Activated CD4-positive, alpha-beta memory T cell treated with anti-CD3 and anti-CD28 coated beads, Interleukin-2, amount 10 ng/mL, durations not matched to agents 7 days and 5 days (primary cell): ENCODE results near the gene ATRAID. TPM values are rescaled to one million over a fixed set of nuclear protein-coding genes. Genes with fewer than 3 reads are reported as not detected.

Experiments
- CTCF ChIA-PET: fragments of 350-600 bp; sonication (Branson Sonifier 250); formaldehyde crosslinking; loops from one replicate; lab custom pipeline; 2021; ENCODE audit warnings: antibody characterized with exemption, inconsistent platforms; lab: Charles Lee
- POLR2A ChIA-PET: fragments of 350-600 bp; sonication (Branson Sonifier 250); formaldehyde crosslinking; loops from one replicate; lab custom pipeline; 2021; ENCODE audit warnings: antibody characterized with exemption; lab: Charles Lee
- DNase-seq: peaks from one replicate; pipeline ENCODE4 v3.0.0-alpha.2; 2020
- H3K27ac Mint-ChIP-seq: one replicate; pipeline ENCODE4 v1.8.0; 2021; ENCODE audit warnings: mild to moderate bottlenecking, mixed read lengths
- H3K27me3 Mint-ChIP-seq: one replicate; pipeline ENCODE4 v1.8.0; 2021; ENCODE audit warnings: mixed read lengths
- H3K36me3 Mint-ChIP-seq: one replicate; pipeline ENCODE4 v1.8.0; 2021; ENCODE audit warnings: low read depth, mixed read lengths
- H3K4me1 Mint-ChIP-seq: one replicate; pipeline ENCODE4 v1.8.0; 2021; ENCODE audit warnings: mixed read lengths
- H3K4me3 Mint-ChIP-seq: one replicate; pipeline ENCODE4 v1.8.0; 2021; ENCODE audit warnings: mild to moderate bottlenecking, mixed read lengths
- H3K9me3 Mint-ChIP-seq: one replicate; pipeline ENCODE4 v1.8.0; 2021; ENCODE audit warnings: mixed read lengths
- total RNA-seq, 2 experiments: library from RNA; stranded (reverse); gene quantifications; one replicate each; pipeline ENCODE4 v1.2.3, GENCODE V29; 2021

ATRAID gene
- total RNA-seq, 2 experiments from 2014 or later = 94.9 to 97.8 TPM

DNA sequence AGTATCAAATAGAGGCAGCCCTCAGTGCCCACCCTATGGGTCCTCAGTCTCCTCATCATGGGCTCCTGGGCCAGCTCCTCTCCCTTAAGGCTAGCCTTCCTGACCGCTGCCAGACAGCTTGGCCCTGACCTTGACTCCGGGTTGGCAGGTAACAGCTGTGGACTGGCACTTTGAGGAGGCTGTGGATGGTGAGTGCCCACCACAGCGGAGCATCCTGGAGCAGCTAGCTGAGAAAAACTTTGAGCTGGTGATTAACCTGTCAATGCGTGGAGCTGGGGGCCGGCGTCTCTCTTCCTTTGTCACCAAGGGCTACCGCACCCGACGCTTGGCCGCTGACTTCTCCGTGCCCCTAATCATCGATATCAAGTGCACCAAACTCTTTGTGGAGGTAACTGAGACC lies 24.3 kb downstream of the ATRAID start:
- H3K27me3 Mint-ChIP-seq = no peaks in the 10 kb centered on the region
- no peak for DNase-seq
- no peak overlapping the region for H3K27ac Mint-ChIP-seq
- H3K4me3 Mint-ChIP-seq = no peak overlapping the region
- no peaks in the 10 kb centered on the region for H3K4me1 Mint-ChIP-seq
- ChIA-PET CTCF (interaction anchor here (1.3 kb wide), 1 partner anchor 44 kb away, joined by 5 read pairs; no protein-coding TSS in a partner anchor), POLR2A (interaction anchor here (2.0 kb wide), 1 partner anchor 12 kb away, joined by 5 read pairs; no protein-coding TSS in a partner anchor)
- H3K9me3 Mint-ChIP-seq = no peaks in the 10 kb centered on the region
- peaks cover 84% of the 10 kb centered on the region for H3K36me3 Mint-ChIP-seq

GRCh38 chr2:27236626-27237025 lies 24.8 kb downstream of the ATRAID start:
- ChIA-PET POLR2A (interaction anchor here (2.0 kb wide), 1 partner anchor 12 kb away, joined by 5 read pairs; no protein-coding TSS in a partner anchor), CTCF (no interaction called here)
- Mint-ChIP-seq H3K4me1 (no peaks in the 10 kb centered on the region), H3K4me3 (no peak overlapping the region), H3K36me3 (peaks cover 81% of the 10 kb centered on the region), H3K27ac (no peak overlapping the region), H3K9me3 (no peaks in the 10 kb centered on the region), H3K27me3 (no peaks in the 10 kb centered on the region)
- DNase-seq = no peak

DNA sequence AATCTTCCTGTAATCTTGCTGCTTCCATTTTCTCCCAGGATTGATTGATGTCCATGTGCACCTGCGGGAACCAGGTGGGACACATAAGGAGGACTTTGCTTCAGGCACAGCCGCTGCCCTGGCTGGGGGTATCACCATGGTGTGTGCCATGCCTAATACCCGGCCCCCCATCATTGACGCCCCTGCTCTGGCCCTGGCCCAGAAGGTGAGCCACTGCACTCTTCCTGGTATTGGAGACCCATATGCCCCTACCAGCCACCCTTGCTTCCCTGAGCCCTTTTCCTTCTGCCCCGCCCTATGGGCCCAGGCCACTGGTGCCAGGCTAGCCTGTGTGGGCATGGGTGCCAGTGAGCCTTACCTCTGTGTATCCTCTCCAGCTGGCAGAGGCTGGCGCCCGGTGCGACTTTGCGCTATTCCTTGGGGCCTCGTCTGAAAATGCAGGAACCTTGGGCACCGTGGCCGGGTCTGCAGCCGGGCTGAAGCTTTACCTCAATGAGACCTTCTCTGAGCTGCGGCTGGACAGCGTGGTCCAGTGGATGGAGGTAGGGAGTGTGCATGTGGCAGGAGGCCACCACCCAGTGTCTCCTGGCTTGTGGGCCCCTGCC lies 25.6 kb downstream of the ATRAID start:
- ChIA-PET CTCF (no interaction called here), POLR2A (no interaction called here)
- Mint-ChIP-seq H3K27ac (no peak overlapping the region), H3K4me3 (no peak overlapping the region), H3K36me3 (peaks cover 78% of the 10 kb centered on the region), H3K4me1 (peaks cover 4% of the 10 kb centered on the region), H3K9me3 (no peaks in the 10 kb centered on the region), H3K27me3 (no peaks in the 10 kb centered on the region)
- no peak for DNase-seq

- Mint-ChIP-seq H3K4me1 (peaks cover 4% of the 10 kb centered on the region), H3K27me3 (no peaks in the 10 kb centered on the region), H3K4me3 (no peak overlapping the region), H3K9me3 (no peaks in the 10 kb centered on the region), H3K27ac (no peak overlapping the region), H3K36me3 (peaks cover 75% of the 10 kb centered on the region)
- DNase-seq = no peak
- ChIA-PET POLR2A (interaction anchor here (0.7 kb wide), 1 partner anchor 26 kb away, joined by 3 read pairs; no protein-coding TSS in a partner anchor), CTCF (no interaction called here)
Observed at GRCh38 chr2:27238976-27239375, 27.1 kb downstream of the ATRAID start.

DNA sequence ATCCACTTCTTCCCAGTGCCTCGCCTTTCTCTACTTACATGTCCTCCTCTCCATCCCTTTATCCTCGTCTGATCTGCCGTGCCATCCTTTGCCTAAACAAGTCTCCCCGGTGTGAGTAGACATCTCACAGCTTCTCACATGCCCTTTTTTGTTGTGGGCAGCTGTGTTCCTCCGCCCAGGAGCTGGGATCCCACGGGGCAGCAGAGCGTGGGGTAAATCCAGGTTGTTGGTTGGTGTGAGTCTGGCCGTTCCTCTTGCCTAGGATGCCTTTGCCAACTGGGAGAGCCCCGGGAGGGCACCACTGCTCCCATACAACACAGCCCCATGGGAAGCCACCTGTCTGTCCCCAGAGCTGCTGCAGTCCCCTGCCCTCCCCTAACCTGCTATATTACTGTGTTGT lies 28.6 kb downstream of the ATRAID start:
- H3K4me3 Mint-ChIP-seq = no peak overlapping the region
- no peaks in the 10 kb centered on the region for H3K27me3 Mint-ChIP-seq
- H3K9me3 Mint-ChIP-seq = no peaks in the 10 kb centered on the region
- no peak overlapping the region for H3K27ac Mint-ChIP-seq
- peaks cover 4% of the 10 kb centered on the region for H3K4me1 Mint-ChIP-seq
- peaks cover 67% of the 10 kb centered on the region for H3K36me3 Mint-ChIP-seq
- CTCF ChIA-PET = interaction anchor here (1.2 kb wide), 1 partner anchor 43 kb away, joined by 3 read pairs; no protein-coding TSS in a partner anchor
- DNase-seq = no peak
- POLR2A ChIA-PET = interaction anchor here (0.8 kb wide), 1 partner anchor 31 kb away, joined by 3 read pairs; no protein-coding TSS in a partner anchor

GRCh38 chr2:27241761-27242613 lies 30.1 kb downstream of the ATRAID start:
- CTCF ChIA-PET = interaction anchor here (1.1 to 1.2 kb wide), 2 partner anchors 10 to 38 kb away, joined by 3 to 4 read pairs; no protein-coding TSS in a partner anchor
- no peaks in the 10 kb centered on the region for H3K27me3 Mint-ChIP-seq
- no peak overlapping the region for H3K27ac Mint-ChIP-seq
- no peak for DNase-seq
- H3K9me3 Mint-ChIP-seq = no peaks in the 10 kb centered on the region
- POLR2A ChIA-PET = interaction anchor here (0.7 to 1.2 kb wide), 2 partner anchors 9 to 114 kb away, joined by 3 to 5 read pairs; partner anchors contain the start of gene GTF3C2
- no peak overlapping the region for H3K4me3 Mint-ChIP-seq
- peaks cover 4% of the 10 kb centered on the region for H3K4me1 Mint-ChIP-seq
- peaks cover 57% of the 10 kb centered on the region for H3K36me3 Mint-ChIP-seq

- ChIA-PET CTCF (no interaction called here), POLR2A (interaction anchor here (0.7 kb wide), 1 partner anchor 114 kb away, joined by 3 read pairs; the partner anchor contains the start of gene GTF3C2)
- Mint-ChIP-seq H3K27ac (no peak overlapping the region), H3K9me3 (no peaks in the 10 kb centered on the region), H3K27me3 (no peaks in the 10 kb centered on the region), H3K36me3 (peaks cover 51% of the 10 kb centered on the region), H3K4me1 (peaks cover 4% of the 10 kb centered on the region), H3K4me3 (no peak overlapping the region)
- no peak for DNase-seq
Observed at GRCh38 chr2:27242614-27242951, 30.7 kb downstream of the ATRAID start.

- Mint-ChIP-seq H3K27ac (no peak overlapping the region), H3K36me3 (peaks cover 41% of the 10 kb centered on the region), H3K4me1 (peaks cover 4% of the 10 kb centered on the region), H3K4me3 (no peak overlapping the region), H3K9me3 (no peaks in the 10 kb centered on the region), H3K27me3 (peaks cover 2% of the 10 kb centered on the region)
- DNase-seq = no peak
- POLR2A ChIA-PET = no interaction called here
- CTCF ChIA-PET = no interaction called here
Observed at GRCh38 chr2:27243391-27244130, 31.7 kb downstream of the ATRAID start.

GRCh38 chr2:27245116-27245515 lies 33.3 kb downstream of the ATRAID start:
- Mint-ChIP-seq H3K27ac (no peak overlapping the region), H3K4me1 (peaks cover 4% of the 10 kb centered on the region), H3K36me3 (peaks cover 33% of the 10 kb centered on the region), H3K27me3 (peaks cover 4% of the 10 kb centered on the region), H3K4me3 (no peak overlapping the region), H3K9me3 (no peaks in the 10 kb centered on the region)
- CTCF ChIA-PET = interaction anchor here (0.6 kb wide), 1 partner anchor 48 kb away, joined by 4 read pairs; no protein-coding TSS in a partner anchor
- no peak for DNase-seq
- POLR2A ChIA-PET = no interaction called here

- peaks cover 28% of the 10 kb centered on the region for H3K36me3 Mint-ChIP-seq
- no peaks in the 10 kb centered on the region for H3K9me3 Mint-ChIP-seq
- POLR2A ChIA-PET = no interaction called here
- H3K4me3 Mint-ChIP-seq = no peak overlapping the region
- H3K4me1 Mint-ChIP-seq = peaks cover 4% of the 10 kb centered on the region
- H3K27ac Mint-ChIP-seq = no peak overlapping the region
- peaks cover 4% of the 10 kb centered on the region for H3K27me3 Mint-ChIP-seq
- DNase-seq = no peak
- CTCF ChIA-PET = no interaction called here
Observed at GRCh38 chr2:27245626-27246025, 33.8 kb downstream of the ATRAID start.

- peaks cover 13% of the 10 kb centered on the region for H3K36me3 Mint-ChIP-seq
- peaks cover 7% of the 10 kb centered on the region for H3K27me3 Mint-ChIP-seq
- H3K27ac Mint-ChIP-seq = no peak overlapping the region
- no peaks in the 10 kb centered on the region for H3K4me1 Mint-ChIP-seq
- DNase-seq = no peak
- no peaks in the 10 kb centered on the region for H3K9me3 Mint-ChIP-seq
- ChIA-PET POLR2A (interaction anchor here (0.6 to 1.8 kb wide), 5 partner anchors 11 to 631 kb away, joined by 3 to 6 read pairs (median 4); no protein-coding TSS in a partner anchor), CTCF (interaction anchor here (2.2 to 2.5 kb wide), 2 partner anchors 32 to 55 kb away, joined by 11 read pairs; no protein-coding TSS in a partner anchor)
- no peak overlapping the region for H3K4me3 Mint-ChIP-seq
Observed at GRCh38 chr2:27247893-27248292, 36.1 kb downstream of the ATRAID start.

DNA sequence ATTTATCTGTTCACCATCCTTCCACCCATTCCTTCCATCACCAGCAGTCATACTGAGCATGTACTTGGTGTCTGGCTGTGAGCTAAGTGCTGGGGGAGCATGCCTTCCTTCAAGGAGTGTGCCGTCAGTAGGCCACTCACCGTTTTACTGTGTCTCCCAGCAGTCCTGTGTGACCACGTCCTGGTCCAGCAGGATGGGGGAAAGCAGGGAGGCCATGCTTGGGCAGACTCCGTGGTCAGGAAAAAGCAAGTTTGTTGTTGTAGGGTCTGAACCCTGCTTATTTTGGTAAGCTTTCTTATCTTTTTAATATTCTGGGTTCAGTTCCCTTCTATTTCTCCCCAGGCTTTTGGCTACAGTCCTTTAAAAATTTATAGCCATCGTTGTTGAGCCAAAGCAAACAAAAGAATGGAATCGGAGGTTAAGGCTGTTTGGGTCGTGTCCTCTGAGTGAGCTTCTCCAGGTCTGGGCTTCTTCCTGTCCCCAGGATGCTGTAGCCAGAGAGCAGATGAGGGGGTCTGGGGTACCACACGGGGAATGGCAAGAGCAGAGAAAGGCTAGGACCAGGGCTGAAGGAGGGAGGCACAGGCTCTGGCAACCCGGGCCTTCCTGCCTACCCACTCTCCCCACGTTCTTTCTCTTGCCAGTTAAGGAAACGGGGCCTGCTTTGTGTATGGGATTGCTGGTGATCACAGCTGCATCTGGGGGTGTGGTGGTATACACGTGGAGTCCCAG lies 37.5 kb downstream of the ATRAID start:
- DNase-seq = no peak
- H3K4me1 Mint-ChIP-seq = no peaks in the 10 kb centered on the region
- H3K4me3 Mint-ChIP-seq = no peak overlapping the region
- H3K9me3 Mint-ChIP-seq = no peaks in the 10 kb centered on the region
- POLR2A ChIA-PET = interaction anchor here (0.7 to 1.8 kb wide), 7 partner anchors 10 to 153 kb away, joined by 3 to 7 read pairs (median 5); no protein-coding TSS in a partner anchor
- peaks cover 1% of the 10 kb centered on the region for H3K36me3 Mint-ChIP-seq
- CTCF ChIA-PET = interaction anchor here (0.9 to 2.5 kb wide), 5 partner anchors 17 to 130 kb away, joined by 3 to 11 read pairs (median 6); no protein-coding TSS in a partner anchor
- H3K27ac Mint-ChIP-seq = no peak overlapping the region
- H3K27me3 Mint-ChIP-seq = peaks cover 7% of the 10 kb centered on the region
